SU-DHL-6 (cell line): ENCODE measurements around the gene ATN1.
A peak's percentile ranks its signal among the peaks of the same experiment; 100 is the strongest.

Experiments
- H2AFZ ChIP-seq: fragments of 200-600 bp; sonication (generic); 2 replicates; pipeline ENCODE4 v1.6.1; 2014; ENCODE audit warnings: low read depth, mild to moderate bottlenecking, moderate library complexity, mixed read lengths, antibody characterized with exemption, low read length; ENCODE audit not compliant: severe bottlenecking
- H3F3A ChIP-seq: fragments of 200-600 bp; shearing (Covaris generic); 2 replicates; pipeline ENCODE4 v1.6.0; 2016; ENCODE audit warnings: antibody characterized with exemption, mild to moderate bottlenecking; ENCODE audit not compliant: insufficient read depth
- H3K27ac ChIP-seq: fragments of 200-600 bp; sonication (generic); 2 replicates; pipeline ENCODE4 v1.5.1; 2016; ENCODE audit warnings: low read depth, mild to moderate bottlenecking, low read length, moderate library complexity, mixed read lengths
- H3K27me3 ChIP-seq: fragments of 200-600 bp; sonication (generic), shearing (Covaris generic); 2 replicates; pipeline ENCODE4 v1.6.0; 2014; ENCODE audit warnings: mild to moderate bottlenecking, low read length
- H3K36me3 ChIP-seq: fragments of 200-600 bp; sonication (generic); 2 replicates; pipeline ENCODE4 v1.6.1; 2014; ENCODE audit warnings: mild to moderate bottlenecking, low read length, mixed read lengths
- H3K4me2 ChIP-seq: fragments of 300-600, 200-600 bp; shearing (Covaris generic), sonication (generic); 2 replicates; pipeline ENCODE4 v1.6.0; 2014; ENCODE audit warnings: low read length, low read depth, mild to moderate bottlenecking; ENCODE audit not compliant: poor library complexity, severe bottlenecking
- H3K4me3 ChIP-seq: fragments of 200-600 bp; sonication (generic); 2 replicates; pipeline ENCODE4 v1.5.1; 2014; ENCODE audit warnings: antibody characterized with exemption, low read length, mild to moderate bottlenecking, mixed read lengths; ENCODE audit not compliant: insufficient read depth, poor library complexity, severe bottlenecking
- H3K79me2 ChIP-seq: fragments of 200-600 bp; sonication (generic); 2 replicates; pipeline ENCODE4 v1.6.1; 2014; ENCODE audit warnings: mild to moderate bottlenecking, low read length, moderate library complexity; ENCODE audit not compliant: insufficient read depth
- H3K9ac ChIP-seq: fragments of 200-600 bp; sonication (generic); 2 replicates; pipeline ENCODE4 v1.7.0; 2014; ENCODE audit warnings: mild to moderate bottlenecking, low read length
- H3K9me2 ChIP-seq: fragments of 200-600 bp; sonication (generic); replicated peaks from 2 replicates; pipeline ENCODE4 v1.6.1; 2014; ENCODE audit warnings: low read length; ENCODE audit not compliant: insufficient read depth
- H3K9me3 ChIP-seq: fragments of 200-600 bp; sonication (generic); 2 replicates; pipeline ENCODE4 v1.6.1; 2014; ENCODE audit warnings: low read length, mixed read lengths; ENCODE audit not compliant: insufficient read depth
- H4K20me1 ChIP-seq: fragments of 200-600 bp; sonication (generic); 2 replicates; pipeline ENCODE4 v1.6.1; 2014; ENCODE audit warnings: low read depth, mild to moderate bottlenecking, antibody characterized with exemption, low read length, moderate library complexity, mixed read lengths
- EZH2phosphoT487 ChIP-seq: fragments of 200-600 bp; sonication (generic), shearing (Covaris generic); conservative IDR thresholded peaks from 2 replicates; pipeline ENCODE4 v1.6.1; 2018; ENCODE audit warnings: mild to moderate bottlenecking, antibody characterized with exemption, low read length, moderate library complexity, mixed read lengths
- TF ChIP-seq, protein P1 (sequence below): fragments of 200-600 bp; sonication (generic); IDR thresholded peaks from one replicate; pipeline ENCODE4 v1.5.1; 2017; ENCODE audit warnings: antibody characterized with exemption, mild to moderate bottlenecking, low read length, moderate library complexity; ENCODE audit not compliant: insufficient read depth, poor library complexity, severe bottlenecking

ATN1 gene

DNA sequence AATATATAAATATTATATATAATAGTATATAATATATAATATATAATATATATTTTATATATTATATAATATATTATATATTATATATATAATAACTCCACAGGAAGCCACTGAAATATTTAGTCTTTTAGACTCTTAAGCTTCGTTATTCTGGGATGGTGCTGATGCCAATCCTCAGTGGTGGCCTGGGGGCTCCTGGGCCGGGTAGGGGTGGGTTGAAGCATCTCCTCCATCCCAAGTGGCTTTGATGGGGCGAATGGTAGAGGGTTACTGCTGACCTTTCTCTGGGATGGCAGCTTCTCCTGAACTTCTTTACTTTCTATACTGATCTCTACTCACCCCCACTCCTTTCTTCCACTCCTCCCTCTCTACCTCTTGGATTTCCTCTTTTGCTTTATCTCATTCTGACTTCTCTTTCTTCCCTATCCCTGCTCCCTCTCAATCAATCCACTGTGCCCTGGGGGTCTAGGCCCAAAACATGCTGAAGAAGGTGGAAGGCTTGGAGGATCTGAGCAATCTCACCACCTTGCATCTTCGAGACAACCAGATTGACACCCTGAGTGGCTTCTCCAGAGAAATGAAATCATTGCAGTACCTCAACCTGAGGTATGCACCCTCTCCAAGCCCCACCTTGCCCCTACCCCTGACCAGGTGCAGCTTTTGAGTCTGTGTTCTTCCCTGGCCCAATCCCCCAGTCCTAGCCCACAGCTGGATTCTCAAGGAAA lies 18.2 kb upstream of the ATN1 start:
- Histone ChIP-seq H3K9ac (no peak overlapping the region), H2AFZ (no peak overlapping the region), H3K9me2 (no peaks in the 10 kb centered on the region), H3F3A (no peaks in the 10 kb centered on the region), H3K27me3 (no peaks in the 10 kb centered on the region), H3K4me2 (no peak overlapping the region), H3K27ac (no peak overlapping the region), H3K79me2 (no peaks in the 10 kb centered on the region), H3K9me3 (no peaks in the 10 kb centered on the region), H3K36me3 (no peaks in the 10 kb centered on the region), H4K20me1 (no peaks in the 10 kb centered on the region), H3K4me3 (no peak overlapping the region)
- TF ChIP-seq EZH2phosphoT487, result no peak
- TF ChIP-seq, protein P1, sequence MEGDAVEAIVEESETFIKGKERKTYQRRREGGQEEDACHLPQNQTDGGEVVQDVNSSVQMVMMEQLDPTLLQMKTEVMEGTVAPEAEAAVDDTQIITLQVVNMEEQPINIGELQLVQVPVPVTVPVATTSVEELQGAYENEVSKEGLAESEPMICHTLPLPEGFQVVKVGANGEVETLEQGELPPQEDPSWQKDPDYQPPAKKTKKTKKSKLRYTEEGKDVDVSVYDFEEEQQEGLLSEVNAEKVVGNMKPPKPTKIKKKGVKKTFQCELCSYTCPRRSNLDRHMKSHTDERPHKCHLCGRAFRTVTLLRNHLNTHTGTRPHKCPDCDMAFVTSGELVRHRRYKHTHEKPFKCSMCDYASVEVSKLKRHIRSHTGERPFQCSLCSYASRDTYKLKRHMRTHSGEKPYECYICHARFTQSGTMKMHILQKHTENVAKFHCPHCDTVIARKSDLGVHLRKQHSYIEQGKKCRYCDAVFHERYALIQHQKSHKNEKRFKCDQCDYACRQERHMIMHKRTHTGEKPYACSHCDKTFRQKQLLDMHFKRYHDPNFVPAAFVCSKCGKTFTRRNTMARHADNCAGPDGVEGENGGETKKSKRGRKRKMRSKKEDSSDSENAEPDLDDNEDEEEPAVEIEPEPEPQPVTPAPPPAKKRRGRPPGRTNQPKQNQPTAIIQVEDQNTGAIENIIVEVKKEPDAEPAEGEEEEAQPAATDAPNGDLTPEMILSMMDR, result no peak

DNA sequence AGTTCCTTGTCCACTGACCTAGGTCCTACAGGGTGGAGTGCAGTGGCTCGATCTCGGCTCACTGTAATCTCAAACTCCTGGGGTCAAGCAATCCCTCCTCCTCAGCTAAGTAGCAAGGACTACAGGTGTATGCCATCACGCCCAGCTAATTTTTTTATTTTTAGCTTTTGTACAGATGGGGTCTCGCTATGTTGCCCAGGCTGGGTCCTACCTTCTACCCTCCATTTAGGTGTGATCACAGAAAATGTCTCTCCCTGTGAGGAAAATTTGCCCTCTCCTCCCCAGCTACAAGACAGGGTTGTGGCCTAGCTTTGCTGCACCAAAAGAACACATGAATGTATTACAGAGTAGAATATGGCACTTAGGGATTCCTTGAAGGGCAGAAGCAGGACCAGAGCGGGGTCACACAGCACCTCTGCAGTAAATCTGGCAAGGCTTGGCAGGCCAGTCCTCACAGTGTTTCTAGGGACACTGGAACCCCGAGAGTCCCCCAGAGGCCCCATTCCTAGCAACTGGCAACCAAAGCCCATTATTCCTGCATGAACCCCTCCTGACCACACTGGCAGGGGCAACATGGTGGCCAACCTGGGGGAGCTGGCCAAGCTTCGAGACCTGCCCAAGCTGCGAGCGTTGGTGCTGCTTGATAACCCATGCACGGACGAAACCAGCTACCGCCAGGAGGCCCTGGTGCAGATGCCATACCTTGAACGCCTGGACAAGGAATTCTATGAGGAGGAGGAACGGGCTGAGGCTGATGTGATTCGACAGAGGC lies 15.4 kb upstream of the ATN1 start:
- H3K4me2 ChIP-seq, result no peak overlapping the region
- no peak overlapping the region for H2AFZ ChIP-seq
- no peak for TF ChIP-seq EZH2phosphoT487
- TF ChIP-seq, protein P1, result no peak
- no peaks in the 10 kb centered on the region for H3F3A ChIP-seq
- H3K9me3 ChIP-seq, result no peaks in the 10 kb centered on the region
- H3K27me3 ChIP-seq, result no peaks in the 10 kb centered on the region
- H3K9me2 ChIP-seq, result no peaks in the 10 kb centered on the region
- H3K4me3 ChIP-seq, result no peak overlapping the region
- no peaks in the 10 kb centered on the region for H4K20me1 ChIP-seq
- H3K36me3 ChIP-seq, result no peaks in the 10 kb centered on the region
- H3K79me2 ChIP-seq, result no peaks in the 10 kb centered on the region
- H3K9ac ChIP-seq, result no peak overlapping the region
- no peak overlapping the region for H3K27ac ChIP-seq

- Histone ChIP-seq H3K9me3 (no peaks in the 10 kb centered on the region), H4K20me1 (no peaks in the 10 kb centered on the region), H3K79me2 (no peaks in the 10 kb centered on the region), H3K36me3 (no peaks in the 10 kb centered on the region), H3F3A (no peaks in the 10 kb centered on the region), H3K27ac (no peak within 1 kb of the TSS), H3K4me3 (peak within 1 kb of the TSS; percentile 40), H3K4me2 (peak within 1 kb of the TSS; percentile 62), H2AFZ (peak within 1 kb of the TSS; percentile 91), H3K9ac (peak within 1 kb of the TSS; percentile 39), H3K27me3 (no peaks in the 10 kb centered on the region), H3K9me2 (no peaks in the 10 kb centered on the region)
- no peak for TF ChIP-seq EZH2phosphoT487
- TF ChIP-seq, protein P1, result no peak
Observed at GRCh38 chr12:6914246-6914946, 13.4 kb upstream of the ATN1 start, which contains the start of gene ENO2. Gene ENO2, plus strand, starts transcription at chr12:6914580. Its CDS starts 1,253 bp downstream, at chr12:6915833.
